OCI-LY7 (cell line): Measurements from ENCODE around the gene CNTN1.

Experiments
- EZH2phosphoT487 ChIP-seq: fragments of 200-600 bp; sonication (generic); IDR thresholded peaks from 2 replicates; pipeline ENCODE4 v1.6.1; 2018; ENCODE audit warnings: low read depth, borderline replicate concordance, mild to moderate bottlenecking, mixed run types, antibody characterized with exemption, low read length, moderate library complexity, mixed read lengths
- TF ChIP-seq, protein P1 (sequence below): fragments of 200-600 bp; sonication (generic); conservative IDR thresholded peaks from 2 replicates; pipeline ENCODE4 v1.5.1; 2014; ENCODE audit warnings: mild to moderate bottlenecking, antibody characterized with exemption, low read length, moderate library complexity, mixed read lengths

GRCh38 chr12:40915172-40915571 is 222.9 kb downstream of the CNTN1 start:
- TF ChIP-seq, protein P1, sequence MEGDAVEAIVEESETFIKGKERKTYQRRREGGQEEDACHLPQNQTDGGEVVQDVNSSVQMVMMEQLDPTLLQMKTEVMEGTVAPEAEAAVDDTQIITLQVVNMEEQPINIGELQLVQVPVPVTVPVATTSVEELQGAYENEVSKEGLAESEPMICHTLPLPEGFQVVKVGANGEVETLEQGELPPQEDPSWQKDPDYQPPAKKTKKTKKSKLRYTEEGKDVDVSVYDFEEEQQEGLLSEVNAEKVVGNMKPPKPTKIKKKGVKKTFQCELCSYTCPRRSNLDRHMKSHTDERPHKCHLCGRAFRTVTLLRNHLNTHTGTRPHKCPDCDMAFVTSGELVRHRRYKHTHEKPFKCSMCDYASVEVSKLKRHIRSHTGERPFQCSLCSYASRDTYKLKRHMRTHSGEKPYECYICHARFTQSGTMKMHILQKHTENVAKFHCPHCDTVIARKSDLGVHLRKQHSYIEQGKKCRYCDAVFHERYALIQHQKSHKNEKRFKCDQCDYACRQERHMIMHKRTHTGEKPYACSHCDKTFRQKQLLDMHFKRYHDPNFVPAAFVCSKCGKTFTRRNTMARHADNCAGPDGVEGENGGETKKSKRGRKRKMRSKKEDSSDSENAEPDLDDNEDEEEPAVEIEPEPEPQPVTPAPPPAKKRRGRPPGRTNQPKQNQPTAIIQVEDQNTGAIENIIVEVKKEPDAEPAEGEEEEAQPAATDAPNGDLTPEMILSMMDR = no peak
- TF ChIP-seq EZH2phosphoT487 = no peak
